Trophoblast cell (in vitro differentiated cells and primary cell): ENCODE results near the gene TBX15.

Experiments
- DNase-seq, 2 donors: peaks; one replicate each; pipeline ENCODE4 v3.0.0-alpha.2; 2016
- H2AFZ ChIP-seq: 2 replicates; pipeline ENCODE4 v1.6.1; 2013; ENCODE audit warnings: low read length, moderate library complexity, mild to moderate bottlenecking; ENCODE audit not compliant: insufficient read depth, poor library complexity
- H2AK5ac ChIP-seq: 2 replicates; pipeline ENCODE4 v1.6.1; 2013; ENCODE audit warnings: mild to moderate bottlenecking, low read length
- H2BK120ac ChIP-seq: 2 replicates; pipeline ENCODE4 v1.6.1; 2013; ENCODE audit warnings: low read length, mild to moderate bottlenecking, moderate library complexity; ENCODE audit not compliant: insufficient read depth, poor library complexity
- H2BK12ac ChIP-seq: 2 replicates; pipeline ENCODE4 v1.6.1; 2013; ENCODE audit warnings: mild to moderate bottlenecking, low read length, moderate library complexity
- H2BK5ac ChIP-seq: 2 replicates; pipeline ENCODE4 v1.6.1; 2013; ENCODE audit warnings: low read length, low read depth, moderate library complexity, mild to moderate bottlenecking; ENCODE audit not compliant: poor library complexity
- H3K14ac ChIP-seq: 2 replicates; pipeline ENCODE4 v1.6.1; 2013; ENCODE audit warnings: mild to moderate bottlenecking, low read length
- H3K18ac ChIP-seq: 2 replicates; pipeline ENCODE4 v1.6.1; 2013; ENCODE audit warnings: mild to moderate bottlenecking, low read length
- H3K23ac ChIP-seq: 2 replicates; pipeline ENCODE4 v1.6.1; 2013; ENCODE audit warnings: low read length
- H3K27ac ChIP-seq: 2 replicates; pipeline ENCODE4 v1.5.1; 2013; ENCODE audit warnings: low read depth, mild to moderate bottlenecking, inconsistent platforms, low read length, moderate library complexity
- H3K27me3 ChIP-seq: 2 replicates; pipeline ENCODE4 v1.6.1; 2013; ENCODE audit warnings: inconsistent platforms, mild to moderate bottlenecking, low read length, moderate library complexity; ENCODE audit not compliant: insufficient read depth
- H3K36me3 ChIP-seq, 2 experiments: 1 replicate in 1 of 2; 2 replicates in 1 of 2; pipeline ENCODE4 v1.6.1; 2013; ENCODE audit warnings: low read length in 2 of 2, mild to moderate bottlenecking in 2 of 2, moderate library complexity in 1 of 2; ENCODE audit not compliant: insufficient read depth in 2 of 2, control insufficient read depth in 1 of 2
- H3K4ac ChIP-seq: 2 replicates; pipeline ENCODE4 v1.6.1; 2013; ENCODE audit warnings: low read depth, mild to moderate bottlenecking, low read length, moderate library complexity
- H3K4me1 ChIP-seq, 2 experiments: 1 replicate in 1 of 2; 2 replicates in 1 of 2; pipeline ENCODE4 v1.6.1; 2013; ENCODE audit warnings: low read length in 2 of 2, mild to moderate bottlenecking in 2 of 2, moderate library complexity in 1 of 2; ENCODE audit not compliant: insufficient read depth in 2 of 2, control insufficient read depth in 1 of 2
- H3K4me2 ChIP-seq: 2 replicates; pipeline ENCODE4 v1.6.1; 2013; ENCODE audit warnings: inconsistent platforms, mild to moderate bottlenecking, low read length, moderate library complexity
- H3K4me3 ChIP-seq: 2 replicates; pipeline ENCODE4 v1.5.1; 2013; ENCODE audit warnings: mild to moderate bottlenecking, low read depth, low read length, inconsistent platforms
- H3K79me1 ChIP-seq: one replicate; pipeline ENCODE4 v1.6.1; 2013; ENCODE audit warnings: low read length
- H3K79me2 ChIP-seq: 2 replicates; pipeline ENCODE4 v1.6.1; 2013; ENCODE audit warnings: low read length, mild to moderate bottlenecking; ENCODE audit not compliant: control insufficient read depth, insufficient read depth, poor library complexity
- H3K9ac ChIP-seq: 2 replicates; pipeline ENCODE4 v1.6.1; 2013; ENCODE audit warnings: mild to moderate bottlenecking, low read length
- H3K9me3 ChIP-seq: 2 replicates; pipeline ENCODE4 v1.6.1; 2013; ENCODE audit warnings: low read depth, mild to moderate bottlenecking, control low read depth, inconsistent platforms, low read length; ENCODE audit not compliant: insufficient read depth
- H4K12ac ChIP-seq: 2 replicates; pipeline ENCODE4 v1.6.1; 2013; ENCODE audit warnings: low read depth, mild to moderate bottlenecking, low read length, moderate library complexity
- H4K8ac ChIP-seq: 2 replicates; pipeline ENCODE4 v1.6.1; 2013; ENCODE audit warnings: low read depth, mild to moderate bottlenecking, low read length, moderate library complexity
- H4K91ac ChIP-seq: one replicate; pipeline ENCODE4 v1.6.1; 2013; ENCODE audit warnings: low read depth, mild to moderate bottlenecking, low read length, moderate library complexity
- WGBS: extraction: QIAGEN DNeasy Blood & Tissue Kit; methylation state at CpG from one replicate; pipeline ENCODE4 v1.1.7; 2013; ENCODE audit warnings: missing lambda C conversion rate; ENCODE audit not compliant: insufficient read length, insufficient coverage; ENCODE audit errors: extremely low coverage; 5-methylcytosine and 5-hydroxymethylcytosine counted together

TBX15 gene

DNA sequence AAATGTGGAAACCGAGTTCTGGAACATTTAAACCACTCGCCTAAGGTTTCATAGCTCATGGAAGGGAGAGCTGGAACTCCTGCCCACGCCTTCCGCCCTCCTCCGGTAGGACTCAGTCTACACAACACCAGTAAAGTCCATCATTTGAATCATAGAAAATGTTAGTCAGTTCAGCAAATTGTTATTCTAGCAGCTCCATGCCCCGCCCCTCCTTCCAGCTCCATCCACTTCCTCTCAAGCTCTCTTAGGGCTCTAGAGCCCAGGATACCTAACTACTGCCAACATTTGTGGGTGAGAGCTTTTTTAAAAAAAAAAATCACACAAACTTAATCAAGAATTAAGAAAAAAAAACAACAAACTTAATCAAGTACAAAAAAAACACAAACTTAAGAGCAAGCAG lies 121.8 kb downstream of the TBX15 start:
- Histone ChIP-seq H4K91ac (no peak overlapping the region), H2BK12ac (no peak overlapping the region), H3K18ac (no peak overlapping the region), H3K4me3 (no peak overlapping the region), H3K27me3 (no peaks in the 10 kb centered on the region), H3K79me1 (no peaks in the 10 kb centered on the region), H3K4ac (no peak overlapping the region), H2BK5ac (no peak overlapping the region), H3K9ac (no peak overlapping the region), H3K4me1 (no peaks in the 10 kb centered on the region), H3K23ac (no peak overlapping the region), H2AFZ (no peak overlapping the region), H3K9me3 (no peaks in the 10 kb centered on the region), H2BK120ac (no peak overlapping the region), H3K36me3 (no peaks in the 10 kb centered on the region), H4K8ac (no peak overlapping the region), H3K27ac (no peak overlapping the region), H3K4me2 (no peak overlapping the region), H3K14ac (no peak overlapping the region), H2AK5ac (no peak overlapping the region), H3K79me2 (no peaks in the 10 kb centered on the region), H4K12ac (no peak overlapping the region)
- no CpG with 5 or more reads among the region's 6 CpGs for WGBS
- DNase-seq, result no peak

DNA sequence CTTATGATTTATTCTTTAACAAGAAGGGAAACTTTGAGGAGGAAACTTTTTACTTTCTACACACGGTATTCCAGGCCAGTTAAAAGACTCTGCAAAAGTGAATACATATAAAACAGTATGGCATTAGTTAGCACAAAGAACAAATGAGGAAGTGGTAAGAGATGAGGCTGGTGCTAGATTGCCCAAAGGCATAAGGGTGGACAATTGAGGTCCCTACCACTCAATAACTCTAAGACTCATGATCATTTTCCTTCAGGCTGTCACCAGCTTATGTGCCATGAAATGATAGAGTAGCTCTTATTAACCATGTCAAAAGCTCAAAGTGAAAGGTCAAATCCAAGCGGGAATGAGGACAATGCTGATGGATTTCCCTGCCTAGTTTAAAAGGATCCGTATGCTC lies 124.5 kb downstream of the TBX15 start:
- Histone ChIP-seq H3K23ac (no peak overlapping the region), H3K9me3 (peaks cover 1% of the 10 kb centered on the region)

DNA sequence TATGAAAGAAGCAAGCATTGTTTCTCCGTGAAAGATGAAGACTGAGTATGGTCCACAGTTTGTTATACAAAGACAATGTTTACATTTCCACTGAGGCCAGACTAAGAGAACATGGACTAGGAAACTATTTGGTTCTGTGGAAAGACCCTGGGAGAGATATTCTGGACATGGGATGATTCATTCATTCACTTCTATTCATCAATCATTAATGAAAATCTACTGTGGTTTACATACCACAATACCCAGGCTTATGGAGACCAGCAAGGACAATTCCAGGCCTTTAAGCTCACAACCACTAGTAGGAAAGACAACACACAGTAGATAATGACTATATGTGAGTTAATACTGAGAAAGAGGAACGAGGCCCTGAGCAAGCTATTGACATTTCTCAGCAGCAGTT lies 125.4 kb downstream of the TBX15 start:
- H3K27me3 ChIP-seq, result no peaks in the 10 kb centered on the region
- WGBS, result no CpG with 5 or more reads among the region's 2 CpGs

More for the DNA sequence above, 124.5 kb downstream of the TBX15 start:
- Histone ChIP-seq H2AFZ (no peak overlapping the region), H3K36me3 (no peaks in the 10 kb centered on the region), H3K79me2 (no peaks in the 10 kb centered on the region), H4K91ac (no peak overlapping the region), H3K4ac (no peak overlapping the region), H3K27me3 (no peaks in the 10 kb centered on the region), H3K4me3 (no peak overlapping the region), H3K14ac (no peak overlapping the region), H3K9ac (no peak overlapping the region), H2BK12ac (no peak overlapping the region), H3K27ac (no peak overlapping the region), H3K4me1 (no peaks in the 10 kb centered on the region), H3K79me1 (no peaks in the 10 kb centered on the region), H2BK120ac (no peak overlapping the region), H2BK5ac (no peak overlapping the region), H4K12ac (no peak overlapping the region), H4K8ac (no peak overlapping the region), H3K4me2 (no peak overlapping the region), H2AK5ac (no peak overlapping the region), H3K18ac (no peak overlapping the region)
- DNase-seq, result no peak
- WGBS, result no CpG with 5 or more reads among the region's 3 CpGs

DNA sequence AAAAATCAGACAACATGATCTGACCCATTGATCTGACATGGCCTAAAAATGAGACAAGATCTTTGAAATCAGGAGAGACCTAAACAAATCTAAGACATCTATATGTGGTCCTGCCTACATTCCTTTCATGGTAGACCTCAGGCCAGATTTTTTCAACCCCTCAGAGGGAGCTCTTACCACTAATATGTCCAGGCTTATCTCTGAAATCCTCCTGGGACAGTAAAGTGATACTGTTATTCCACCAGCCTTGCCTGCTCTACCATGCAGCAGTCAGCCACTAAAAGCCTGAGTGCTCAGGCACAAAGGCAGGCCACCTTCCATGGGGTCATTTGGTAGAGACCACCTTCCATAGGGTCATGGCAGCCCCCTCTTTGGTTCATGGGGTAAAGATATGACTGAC lies 126.9 kb downstream of the TBX15 start:
- Histone ChIP-seq H4K12ac (no peak overlapping the region), H3K79me2 (no peaks in the 10 kb centered on the region), H3K36me3 (no peaks in the 10 kb centered on the region), H2BK120ac (no peak overlapping the region), H2AK5ac (no peak overlapping the region), H3K79me1 (no peaks in the 10 kb centered on the region), H3K18ac (no peak overlapping the region), H2BK12ac (no peak overlapping the region), H3K23ac (no peak overlapping the region), H3K14ac (no peak overlapping the region), H3K9me3 (peaks cover 1% of the 10 kb centered on the region), H2BK5ac (no peak overlapping the region), H3K4me3 (no peak overlapping the region), H4K8ac (no peak overlapping the region), H2AFZ (no peak overlapping the region), H3K27me3 (no peaks in the 10 kb centered on the region), H3K4me1 (no peaks in the 10 kb centered on the region), H3K27ac (no peak overlapping the region), H3K4ac (no peak overlapping the region), H4K91ac (no peak overlapping the region), H3K9ac (no peak overlapping the region), H3K4me2 (no peak overlapping the region)
- DNase-seq, result peak in 1 of 2 donors; percentile 27

More for the DNA sequence above, 125.4 kb downstream of the TBX15 start:
- Histone ChIP-seq H3K23ac (no peak overlapping the region), H3K9me3 (peaks cover 1% of the 10 kb centered on the region), H4K8ac (no peak overlapping the region), H2BK12ac (no peak overlapping the region), H3K36me3 (no peaks in the 10 kb centered on the region), H3K27ac (no peak overlapping the region), H3K4me2 (no peak overlapping the region), H2AK5ac (no peak overlapping the region), H3K79me2 (no peaks in the 10 kb centered on the region), H3K4ac (no peak overlapping the region), H3K79me1 (no peaks in the 10 kb centered on the region), H3K4me1 (no peaks in the 10 kb centered on the region), H2AFZ (no peak overlapping the region), H3K14ac (no peak overlapping the region), H2BK120ac (no peak overlapping the region), H2BK5ac (no peak overlapping the region), H3K9ac (no peak overlapping the region), H3K18ac (no peak overlapping the region), H4K91ac (no peak overlapping the region), H4K12ac (no peak overlapping the region), H3K4me3 (no peak overlapping the region)
- no peak for DNase-seq
